GM12878 (cell line): ENCODE measurements around the gene PIGL.

Source experiments
- BCL11A ChIP-seq: IDR thresholded peaks from 2 replicates; pipeline ENCODE4 v1.6.1; 2011; ENCODE audit warnings: low read depth, low read length
- IRF4 ChIP-seq: IDR thresholded peaks from 2 replicates; pipeline ENCODE4 v1.6.1; 2011; ENCODE audit warnings: low read depth, low read length
- LARP7 ChIP-seq: fragments of 450-650 bp; IDR thresholded peaks from 2 replicates; pipeline ENCODE4 v1.6.1; 2017; ENCODE audit warnings: mild to moderate bottlenecking
- POLR2A ChIP-seq: IDR thresholded peaks from 2 replicates; pipeline ENCODE4 v1.6.1; 2011; ENCODE audit warnings: low read depth, mild to moderate bottlenecking, low read length
- REST ChIP-seq: IDR thresholded peaks from 2 replicates; pipeline ENCODE4 v1.6.1; 2012; ENCODE audit warnings: mild to moderate bottlenecking, low read depth, low read length

GRCh38 chr17:16273929-16274339, 56.9 kb downstream of the PIGL start:
- no peak for TF ChIP-seq BCL11A
- no peak for TF ChIP-seq IRF4
- no peak for TF ChIP-seq POLR2A
- no peak for TF ChIP-seq LARP7
- no peak for TF ChIP-seq REST
